ENCODE data around the gene F11R.
"Not testable (repeated sequence)": the region's sequence is repeated elsewhere in the genome, so short reads cannot be mapped to it uniquely, and the experiment has no call there.

The F11R gene

DNA sequence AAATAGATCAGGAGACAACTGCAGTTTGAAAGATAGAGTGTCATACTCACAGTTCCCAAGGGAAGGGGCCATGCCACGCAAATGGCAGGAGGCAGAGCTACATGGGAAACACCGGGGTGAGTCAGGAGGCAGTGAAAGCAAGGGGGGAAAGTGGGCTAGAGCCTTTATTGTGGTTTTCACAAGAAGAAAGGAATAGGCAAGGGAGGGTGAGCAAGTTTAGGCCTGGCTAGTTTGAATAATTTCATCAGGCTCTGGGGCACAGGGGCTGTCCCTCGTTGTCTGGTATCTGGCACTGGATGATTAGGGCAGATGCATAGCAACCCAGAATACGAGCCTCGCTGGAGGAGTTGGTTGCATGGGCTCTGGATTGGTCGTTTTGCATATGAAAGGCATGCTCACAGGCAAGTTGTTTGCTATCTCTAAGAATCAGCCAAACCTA lies 49.3 kb downstream of the F11R start:
- DNase-seq (ENCODE audit: low spot score) = no peak

DNA sequence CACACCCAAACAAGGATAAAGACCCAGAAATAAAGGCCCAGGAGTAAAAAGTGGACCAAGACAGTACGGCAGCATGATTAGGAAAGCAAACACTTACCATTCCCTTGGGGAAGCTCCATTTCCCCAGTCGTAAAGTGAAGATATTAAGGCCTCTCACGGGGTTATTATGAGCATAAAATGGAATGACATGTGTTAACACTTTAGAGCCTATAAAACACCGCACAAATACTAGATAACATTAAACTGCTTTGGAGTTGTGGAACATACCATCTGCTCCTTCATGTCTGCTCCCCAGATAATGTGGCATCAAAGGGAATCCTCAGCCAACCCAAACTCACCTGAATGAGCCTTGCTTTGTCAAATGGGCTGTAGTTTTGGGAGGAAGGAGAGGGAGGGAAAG lies 57.4 kb downstream of the F11R start:
- no peak for DNase-seq (ENCODE audit: low spot score)

DNA sequence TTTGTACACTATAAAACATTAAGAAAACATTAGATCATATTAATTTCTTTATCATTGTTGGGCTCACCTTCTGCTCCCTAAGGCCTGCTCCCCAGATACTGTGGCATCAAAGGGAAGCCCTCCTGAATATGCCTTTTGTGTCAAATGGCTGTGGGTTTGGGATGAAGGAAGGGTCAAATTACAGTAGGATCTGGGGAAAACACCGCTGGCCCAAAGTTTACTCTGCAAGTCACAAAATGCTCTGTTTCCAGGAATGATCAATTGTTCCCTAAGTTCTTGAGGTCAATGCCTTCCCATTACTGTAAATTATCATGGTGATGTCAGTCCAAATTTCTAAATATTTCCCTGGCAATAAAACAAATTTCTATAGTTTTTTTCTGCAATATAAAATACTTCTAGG lies 59.5 kb downstream of the F11R start:
- no peak for DNase-seq (ENCODE audit: low spot score)

- DNase-seq (ENCODE audit: low spot score) = no peak
Observed at GRCh38 chr1:160956966-160957365, 64.0 kb downstream of the F11R start.

DNA sequence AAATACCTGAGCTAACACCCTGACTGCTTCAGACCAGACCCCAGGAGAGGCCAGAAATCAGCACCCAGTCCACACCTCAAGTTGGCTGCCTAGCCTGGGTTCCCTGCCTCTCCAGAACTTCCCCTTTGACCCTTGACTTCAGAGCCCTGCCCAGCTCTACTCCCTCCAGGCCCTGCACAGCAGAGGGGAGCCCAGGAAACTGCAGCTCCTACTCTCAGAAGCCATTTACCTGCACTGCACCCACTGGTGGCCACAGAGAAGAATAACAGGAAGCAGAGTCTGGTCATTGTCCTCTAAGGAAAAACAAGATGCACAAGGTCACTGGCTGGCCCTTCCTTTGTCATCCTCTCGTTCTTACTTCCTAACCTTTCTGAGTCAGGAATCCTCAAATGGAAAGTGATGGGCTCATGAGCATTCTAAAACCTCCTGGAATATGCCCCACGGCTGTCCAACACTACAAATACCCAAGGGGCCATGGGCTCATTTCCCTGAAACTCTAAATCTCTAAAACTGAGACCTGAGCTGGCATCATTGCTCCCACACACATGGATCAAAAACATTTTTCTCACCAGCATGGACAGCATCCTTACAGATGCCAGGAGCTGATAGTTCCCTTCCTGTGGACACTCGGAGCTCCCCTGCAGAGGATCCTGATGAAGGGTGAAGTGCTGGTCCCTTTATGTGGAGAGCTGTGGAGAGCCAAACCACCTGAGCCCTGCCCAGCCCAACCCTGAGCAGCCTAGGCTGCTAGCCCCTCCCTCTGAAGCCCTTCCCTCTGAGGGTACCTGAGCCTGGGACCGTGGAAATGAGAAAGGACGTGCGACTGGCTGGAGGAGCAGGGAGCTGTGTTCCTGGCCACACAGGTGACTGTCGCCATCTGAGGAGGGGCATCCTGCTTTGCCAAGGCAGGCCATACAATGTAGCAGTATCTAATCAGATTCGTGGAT lies 66.5 kb downstream of the F11R start, which contains the start of gene ITLN2:
Gene ITLN2 (minus strand): TSS at position 652 of the 947 bp plus-strand sequence. CDS start 68 bp downstream, at position 584.
- peak; percentile 67 for DNase-seq (ENCODE audit: low spot score)

DNA sequence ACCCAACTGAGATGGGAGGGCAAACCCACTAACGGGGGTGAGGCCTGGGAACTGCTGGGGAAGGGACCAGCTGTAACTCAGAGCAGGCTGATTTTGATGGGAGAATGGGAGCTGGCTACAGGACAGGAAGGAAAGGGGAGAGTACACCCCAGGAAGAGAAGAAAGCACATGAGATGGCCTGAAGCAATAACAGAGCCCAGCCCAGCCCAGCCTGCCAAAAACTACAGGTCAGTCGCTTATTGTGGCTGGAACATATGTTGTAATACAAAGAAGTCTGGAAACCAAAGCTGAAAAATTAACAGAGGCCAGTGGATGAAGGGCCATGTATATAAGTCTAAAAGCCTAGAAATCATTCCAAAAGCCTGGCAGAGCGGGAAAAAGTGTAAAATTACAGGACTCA lies 67.9 kb downstream of the F11R start:
- no peak for DNase-seq (ENCODE audit: low spot score)

- no peak for DNase-seq (ENCODE audit: low spot score)
Observed at GRCh38 chr1:160952129-160952510, 68.8 kb downstream of the F11R start.

DNA sequence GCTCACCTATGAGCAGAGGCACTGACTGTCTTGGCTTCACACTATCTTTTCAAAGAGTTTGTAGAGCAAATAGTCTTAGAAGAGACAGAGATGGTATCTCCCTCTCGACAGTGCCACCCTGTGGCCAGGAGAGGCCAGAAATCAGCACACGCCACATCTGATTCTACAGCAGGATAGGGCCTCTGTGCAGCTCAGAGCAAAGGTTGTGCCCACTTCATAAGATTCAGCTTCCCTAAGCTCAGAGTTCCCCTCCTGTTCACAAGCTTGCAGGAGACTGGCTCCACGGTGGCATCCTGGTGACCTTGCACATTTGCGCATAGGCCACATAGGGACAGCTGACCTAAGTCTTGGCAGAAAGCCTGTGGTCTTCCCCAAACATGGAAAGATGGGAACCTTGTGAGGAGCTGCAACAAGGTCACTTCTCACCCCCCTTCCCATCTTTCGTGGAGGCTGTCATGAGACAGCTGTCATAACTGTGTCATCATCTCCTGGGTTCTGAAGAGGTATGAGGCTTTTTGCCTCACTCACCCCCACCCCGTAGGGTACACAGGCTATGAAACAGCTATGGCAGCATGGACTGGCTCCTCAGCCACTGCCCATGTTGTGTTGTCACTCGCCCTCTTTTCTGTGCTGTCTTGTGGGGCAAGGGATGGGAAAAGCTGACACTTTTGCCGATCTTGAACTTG lies 69.4 kb downstream of the F11R start:
- DNase-seq (ENCODE audit: low spot score) = peak; percentile 79

DNA sequence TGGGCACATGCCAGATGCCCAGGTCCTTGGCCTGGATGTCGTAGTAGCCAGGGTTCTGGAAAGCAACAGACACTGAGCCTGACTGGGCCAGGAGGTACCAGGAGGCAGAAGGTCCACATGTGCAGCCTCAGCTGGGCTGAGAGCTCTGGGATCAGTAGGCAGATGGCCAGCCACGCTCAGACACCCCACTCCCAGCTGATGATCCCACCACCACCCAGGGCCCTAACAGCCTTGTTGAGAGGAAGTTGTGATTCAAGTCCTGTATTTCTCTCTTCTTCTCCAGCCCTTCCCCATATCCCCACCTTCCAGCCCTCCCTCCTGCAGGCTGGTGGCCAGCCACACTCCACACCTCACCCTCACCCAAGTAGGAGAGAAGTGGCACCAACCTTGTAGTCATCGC lies 70.3 kb downstream of the F11R start:
- no peak for DNase-seq (ENCODE audit: low spot score)

DNA sequence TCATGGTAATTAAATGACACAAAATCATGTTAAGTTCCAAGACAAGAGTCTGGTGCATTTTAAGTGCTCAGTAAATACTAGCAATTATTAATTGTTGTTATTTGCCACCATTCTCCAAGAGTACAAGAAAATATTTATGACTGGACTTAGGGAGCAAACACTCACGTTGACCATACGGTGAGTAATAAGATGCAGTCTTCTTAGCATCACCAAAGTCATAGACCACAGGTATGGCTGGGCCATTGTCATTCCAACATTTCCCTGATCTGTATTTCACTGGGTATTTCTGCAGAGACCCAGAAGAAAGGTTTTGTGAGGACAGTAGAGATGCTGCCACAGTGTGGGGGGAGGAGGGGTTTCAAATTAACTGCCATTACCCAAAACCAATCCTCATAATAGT lies 71.1 kb downstream of the F11R start:
- DNase-seq (ENCODE audit: low spot score) = no peak

DNA sequence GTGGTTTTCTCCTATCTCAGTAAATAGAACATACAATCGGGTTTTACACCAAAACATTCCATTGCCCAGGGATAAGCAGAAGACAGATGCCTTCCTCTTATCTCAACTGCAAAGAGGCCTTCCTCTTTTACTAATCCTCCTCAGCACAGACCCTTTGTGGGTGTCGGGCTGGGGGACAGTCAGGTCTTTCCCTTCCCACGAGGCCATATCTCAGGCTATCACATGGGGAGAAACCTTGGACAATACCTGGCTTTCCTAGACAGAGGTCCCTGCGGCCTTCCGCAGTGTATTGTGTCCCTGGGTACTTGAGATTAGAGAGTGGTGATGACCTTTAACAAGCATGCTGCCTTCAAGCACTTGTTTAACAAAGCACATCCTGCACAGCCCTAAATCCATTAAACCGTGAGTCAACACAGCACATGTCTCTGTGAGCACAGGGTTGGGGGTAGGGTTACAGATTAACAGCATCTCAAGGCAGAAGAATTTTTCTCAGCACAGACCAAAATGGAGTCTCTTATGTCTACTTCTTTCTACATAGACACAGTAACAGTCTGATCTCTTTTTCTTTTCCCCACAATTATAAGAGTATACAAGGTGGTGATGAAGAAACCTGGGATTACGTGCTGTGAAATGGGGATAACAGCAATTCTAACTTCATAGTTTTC lies 71.6 kb downstream of the F11R start:
- DNase-seq (ENCODE audit: low spot score) = not testable (repeated sequence)

GRCh38 chr1:160947174-160947759 lies 73.7 kb downstream of the F11R start:
- DNase-seq (ENCODE audit: low spot score) = peak; percentile 23

GRCh38 chr1:160945881-160946280 lies 75.1 kb downstream of the F11R start:
- DNase-seq (ENCODE audit: low spot score) = not testable (repeated sequence)
